ENCODE measurements around the gene ROR1.

- no peak for TF ChIP-seq POLR2A (IDR thresholded peaks at IDR 0.05)
- TF ChIP-seq, protein P1, sequence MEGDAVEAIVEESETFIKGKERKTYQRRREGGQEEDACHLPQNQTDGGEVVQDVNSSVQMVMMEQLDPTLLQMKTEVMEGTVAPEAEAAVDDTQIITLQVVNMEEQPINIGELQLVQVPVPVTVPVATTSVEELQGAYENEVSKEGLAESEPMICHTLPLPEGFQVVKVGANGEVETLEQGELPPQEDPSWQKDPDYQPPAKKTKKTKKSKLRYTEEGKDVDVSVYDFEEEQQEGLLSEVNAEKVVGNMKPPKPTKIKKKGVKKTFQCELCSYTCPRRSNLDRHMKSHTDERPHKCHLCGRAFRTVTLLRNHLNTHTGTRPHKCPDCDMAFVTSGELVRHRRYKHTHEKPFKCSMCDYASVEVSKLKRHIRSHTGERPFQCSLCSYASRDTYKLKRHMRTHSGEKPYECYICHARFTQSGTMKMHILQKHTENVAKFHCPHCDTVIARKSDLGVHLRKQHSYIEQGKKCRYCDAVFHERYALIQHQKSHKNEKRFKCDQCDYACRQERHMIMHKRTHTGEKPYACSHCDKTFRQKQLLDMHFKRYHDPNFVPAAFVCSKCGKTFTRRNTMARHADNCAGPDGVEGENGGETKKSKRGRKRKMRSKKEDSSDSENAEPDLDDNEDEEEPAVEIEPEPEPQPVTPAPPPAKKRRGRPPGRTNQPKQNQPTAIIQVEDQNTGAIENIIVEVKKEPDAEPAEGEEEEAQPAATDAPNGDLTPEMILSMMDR (IDR thresholded peaks at IDR 0.05), result no peak
Measured at GRCh38 chr1:63946866-63947491, 173.2 kb downstream of the ROR1 start.

Data from right lobe of liver (tissue), 4 donors.